ENCODE measurements around the gene DLD.

DNA sequence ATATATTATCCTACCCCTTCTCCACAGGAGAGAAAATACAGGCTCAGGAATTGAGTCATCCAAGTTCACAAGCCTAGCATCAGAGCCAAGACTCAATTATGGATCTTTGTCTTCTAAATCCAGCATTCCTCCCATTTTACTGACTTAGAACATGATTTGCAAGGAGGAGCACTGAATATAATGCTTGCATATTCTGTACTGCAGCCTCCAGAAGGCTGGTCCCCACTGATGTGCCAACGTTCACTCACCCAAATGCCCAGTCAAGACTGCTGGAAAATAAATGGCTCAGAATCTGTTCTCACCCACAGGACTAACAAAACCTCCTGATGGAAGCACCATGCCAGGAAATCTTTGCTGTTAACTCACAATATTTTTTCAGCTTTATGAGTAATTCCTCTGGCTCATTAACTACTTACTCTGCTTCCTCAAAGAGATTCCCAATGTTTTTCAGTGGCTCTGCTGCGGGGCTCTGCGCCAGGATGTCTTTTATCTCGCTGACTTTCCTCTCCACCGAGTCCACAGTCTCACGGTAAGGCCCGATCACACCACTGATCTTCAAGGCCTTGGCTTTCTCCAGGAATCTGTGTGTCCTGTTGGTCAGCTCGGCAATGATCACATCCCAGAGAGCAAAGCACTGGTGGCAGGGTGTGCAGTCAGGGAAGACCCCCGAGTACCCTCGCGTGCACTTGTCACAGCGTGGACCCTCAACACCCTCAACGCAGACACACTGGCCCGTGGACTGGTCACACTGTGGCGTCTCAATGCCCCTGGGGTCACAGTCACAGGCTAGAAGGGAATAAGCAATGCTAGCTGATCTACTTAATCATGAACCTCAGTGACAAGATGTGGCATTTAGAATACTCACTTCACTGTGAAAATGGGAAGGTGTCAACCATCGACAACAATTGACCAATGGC lies 48.8 kb downstream of the DLD start:
- TF ChIP-seq, protein P1, sequence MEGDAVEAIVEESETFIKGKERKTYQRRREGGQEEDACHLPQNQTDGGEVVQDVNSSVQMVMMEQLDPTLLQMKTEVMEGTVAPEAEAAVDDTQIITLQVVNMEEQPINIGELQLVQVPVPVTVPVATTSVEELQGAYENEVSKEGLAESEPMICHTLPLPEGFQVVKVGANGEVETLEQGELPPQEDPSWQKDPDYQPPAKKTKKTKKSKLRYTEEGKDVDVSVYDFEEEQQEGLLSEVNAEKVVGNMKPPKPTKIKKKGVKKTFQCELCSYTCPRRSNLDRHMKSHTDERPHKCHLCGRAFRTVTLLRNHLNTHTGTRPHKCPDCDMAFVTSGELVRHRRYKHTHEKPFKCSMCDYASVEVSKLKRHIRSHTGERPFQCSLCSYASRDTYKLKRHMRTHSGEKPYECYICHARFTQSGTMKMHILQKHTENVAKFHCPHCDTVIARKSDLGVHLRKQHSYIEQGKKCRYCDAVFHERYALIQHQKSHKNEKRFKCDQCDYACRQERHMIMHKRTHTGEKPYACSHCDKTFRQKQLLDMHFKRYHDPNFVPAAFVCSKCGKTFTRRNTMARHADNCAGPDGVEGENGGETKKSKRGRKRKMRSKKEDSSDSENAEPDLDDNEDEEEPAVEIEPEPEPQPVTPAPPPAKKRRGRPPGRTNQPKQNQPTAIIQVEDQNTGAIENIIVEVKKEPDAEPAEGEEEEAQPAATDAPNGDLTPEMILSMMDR (conservative IDR thresholded peaks at IDR 0.05) = no peak
- no peak for TF ChIP-seq ZFX (IDR thresholded peaks at IDR 0.05)
